ENCODE results near the gene GART. TPM values are rescaled to one million over a fixed set of nuclear protein-coding genes. Genes with fewer than 3 reads are reported as not detected.
"Not testable (repeated sequence)": the region's sequence is repeated elsewhere in the genome, so short reads cannot be mapped to it uniquely, and the experiment has no call there.

The GART gene
- total RNA-seq, 1 donor from 2014 or later = 45.3 TPM

GRCh38 chr21:33479679-33480480, 62.0 kb downstream of the GART start, which contains the start of gene TMEM50B:
Gene TMEM50B (minus strand): TSS chr21:33479974. CDS start chr21:33468885, 11,089 bp downstream.
- intact Hi-C loops (cut with DNase I) = no loop called here

GRCh38 chr21:33478935-33479678, 62.8 kb downstream of the GART start:
- peak; percentile 77 for DNase-seq (ENCODE audit: low spot score)
- intact Hi-C loops (cut with DNase I) = no loop called here

More at GRCh38 chr21:33479679-33480480, 62.0 kb downstream of the GART start, which contains the start of gene TMEM50B:
- peak; percentile 98 for DNase-seq (ENCODE audit: low spot score)

- intact Hi-C loops (cut with DNase I) = no loop called here
- no peak for DNase-seq (ENCODE audit: low spot score)
These were observed 63.7 kb downstream of the GART start for GRCh38 chr21:33478182-33478581.

GRCh38 chr21:33477066-33477465, 64.9 kb downstream of the GART start:
- intact Hi-C loops (cut with DNase I) = no loop called here

GRCh38 chr21:33473344-33473743, 68.6 kb downstream of the GART start:
- no peak for DNase-seq (ENCODE audit: low spot score)
- intact Hi-C loops (cut with DNase I) = no loop called here

More at GRCh38 chr21:33477066-33477465, 64.9 kb downstream of the GART start:
- no peak for DNase-seq (ENCODE audit: low spot score)

GRCh38 chr21:33470701-33471100, 71.2 kb downstream of the GART start:
- no peak for DNase-seq (ENCODE audit: low spot score)
- intact Hi-C loops (cut with DNase I) = no loop called here

- intact Hi-C loops (cut with DNase I); DNase-seq (ENCODE audit: low spot score): not testable (repeated sequence)
These were observed 72.7 kb downstream of the GART start for GRCh38 chr21:33469183-33469582.

GRCh38 chr21:33461538-33462250, 80.2 kb downstream of the GART start:
- intact Hi-C loops (cut with DNase I) = no loop called here
- DNase-seq (ENCODE audit: low spot score) = no peak

GRCh38 chr21:33458861-33459260, 83.1 kb downstream of the GART start:
- intact Hi-C loops (cut with DNase I) = no loop called here

GRCh38 chr21:33455686-33456446, 86.1 kb downstream of the GART start:
- intact Hi-C loops (cut with DNase I) = no loop called here
- DNase-seq (ENCODE audit: low spot score) = no peak

More at GRCh38 chr21:33458861-33459260, 83.1 kb downstream of the GART start:
- DNase-seq (ENCODE audit: low spot score) = no peak

Other genes with a start within 250 kb of the GART start
- 29.5 TPM for gene IFNAR1, start 217.1 kb downstream of the GART start, total RNA-seq
- gene IFNGR2, start 138.7 kb downstream of the GART start, total RNA-seq = 37.0 TPM
- gene TMEM50B, start 62.1 kb downstream of the GART start, total RNA-seq = 31.7 TPM
- 4.6 TPM for gene DNAJC28, start 50.4 kb downstream of the GART start, total RNA-seq
- 212 TPM for gene SON, start 921 bp upstream of the GART start, total RNA-seq
- gene DONSON, start 46.6 kb upstream of the GART start, total RNA-seq = 8.2 TPM
- gene CRYZL1, start 99.6 kb upstream of the GART start, total RNA-seq = 23.0 TPM
- 25.5 TPM for gene ITSN1, start 100.4 kb upstream of the GART start, total RNA-seq